ENCODE results near the gene NHSL1.

NHSL1 gene

GRCh38 chr6:138523347-138524210 is 24.3 kb upstream of the NHSL1 start:
- no peak for DNase-seq

DNA sequence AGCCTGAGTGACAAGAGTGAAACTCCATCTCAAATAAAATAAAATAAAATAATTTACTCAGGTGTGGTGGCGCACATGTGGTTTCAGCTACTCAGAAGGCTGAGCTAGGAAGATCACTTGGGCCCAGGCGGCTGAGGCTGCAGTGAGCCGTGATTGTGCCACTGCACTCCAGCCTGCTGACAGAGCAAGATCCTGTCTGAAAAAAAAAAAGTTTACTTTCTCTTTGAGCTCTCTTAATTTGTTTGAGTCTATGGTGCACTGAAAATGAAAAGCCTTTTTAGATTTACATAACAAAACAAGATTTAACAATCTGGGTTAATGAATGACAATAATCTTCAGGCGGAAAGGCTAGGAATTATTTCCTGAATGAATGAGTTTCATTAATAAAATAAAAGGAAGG is 23.3 kb upstream of the NHSL1 start:
- DNase-seq = no peak

DNA sequence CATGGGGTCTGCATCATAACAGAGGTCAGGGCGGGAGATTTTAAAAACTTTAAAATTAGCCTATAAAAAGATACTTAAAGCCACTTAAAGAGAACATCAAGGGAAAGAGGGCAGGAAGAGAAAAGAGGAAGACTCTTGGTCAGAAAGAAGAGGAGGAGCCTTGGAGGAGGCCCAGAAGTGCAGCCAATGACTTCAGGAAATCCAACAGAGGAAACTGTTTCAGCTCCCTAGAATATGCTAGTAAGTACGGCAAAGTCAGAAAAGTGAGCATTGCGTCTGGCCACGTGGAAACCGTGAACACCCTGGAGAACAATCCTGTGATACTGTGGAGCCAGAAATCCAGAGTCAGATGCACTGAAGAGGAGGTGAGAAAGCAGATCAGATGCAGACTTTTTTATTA is 22.5 kb upstream of the NHSL1 start:
- DNase-seq = no peak

DNA sequence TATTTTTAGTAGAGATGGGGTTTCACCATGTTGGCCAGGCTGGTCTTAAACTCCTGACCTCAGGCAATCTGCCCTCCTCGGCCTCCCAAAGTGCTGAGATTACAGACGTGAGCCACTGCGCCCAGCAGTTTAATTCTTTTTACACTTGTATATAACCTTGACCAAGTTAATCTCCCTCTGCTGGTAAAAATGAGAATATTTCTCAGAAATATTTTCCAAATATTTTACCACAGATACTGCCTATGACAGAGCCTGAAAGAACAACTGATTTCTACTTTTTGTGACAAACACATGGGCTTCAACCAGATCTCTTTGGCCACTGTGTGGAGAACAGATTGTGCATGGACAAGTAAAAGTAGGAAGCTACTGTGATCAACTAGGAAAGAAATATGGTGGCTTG is 21.2 kb upstream of the NHSL1 start:
- DNase-seq = peak in 1 of 5 donors; percentile 9

DNA sequence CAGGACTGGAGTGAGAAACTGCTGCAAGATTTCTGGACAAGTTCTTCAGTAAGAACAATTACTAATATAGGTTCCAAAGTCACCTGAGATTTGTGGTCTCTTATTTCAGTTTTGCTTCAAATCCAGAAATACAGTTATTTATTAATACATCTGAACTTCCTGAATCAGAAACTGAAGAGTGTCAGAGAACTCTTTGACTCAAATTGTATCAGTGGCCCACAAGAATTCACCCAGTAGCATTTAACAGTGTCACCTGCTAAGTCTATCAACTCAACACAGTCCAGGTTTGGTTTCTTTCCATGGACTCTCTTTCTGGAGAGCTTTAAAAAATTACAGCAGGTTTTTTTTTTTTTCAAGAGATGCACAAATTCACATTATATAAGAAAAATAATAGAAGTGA is 18.8 kb upstream of the NHSL1 start:
- DNase-seq = no peak

- DNase-seq = peak; percentile 13 to 64 (median 37)
These were observed 18.3 kb upstream of the NHSL1 start for GRCh38 chr6:138517635-138518034.

GRCh38 chr6:138515657-138516248 is 16.5 kb upstream of the NHSL1 start:
- DNase-seq = no peak

DNA sequence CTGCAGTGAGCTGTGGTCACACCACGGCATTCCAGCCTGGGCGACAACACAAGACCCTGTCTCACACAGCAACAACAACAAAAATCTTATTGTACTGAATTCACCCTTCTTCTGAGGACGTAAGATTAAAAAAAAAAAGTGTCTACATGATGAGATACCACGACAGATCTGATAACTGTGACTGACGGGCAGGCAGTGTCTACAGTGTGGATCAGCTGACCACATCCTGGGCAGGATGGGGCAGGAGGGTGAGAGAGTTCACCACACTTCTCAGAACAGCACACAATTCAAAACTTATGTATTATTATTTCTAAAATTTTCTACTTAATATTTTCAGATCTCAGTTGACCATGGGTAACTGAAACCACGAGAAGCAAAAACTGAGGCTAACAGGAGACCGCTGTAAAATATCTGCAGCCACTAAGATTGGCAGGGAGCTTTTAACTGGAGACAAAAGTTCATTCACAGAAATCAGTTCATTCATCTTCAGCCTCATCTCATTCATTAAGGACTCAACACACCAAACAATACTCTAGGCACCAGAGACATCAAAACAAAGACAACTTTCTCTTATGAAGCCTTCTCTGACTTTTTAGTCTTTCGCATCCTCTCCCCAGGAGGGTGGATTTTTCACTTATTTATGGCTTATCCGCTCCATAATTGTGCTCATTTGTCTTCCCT is 15.7 kb upstream of the NHSL1 start:
- peak in 2 of 5 donors; percentile 3 to 59 for DNase-seq

DNA sequence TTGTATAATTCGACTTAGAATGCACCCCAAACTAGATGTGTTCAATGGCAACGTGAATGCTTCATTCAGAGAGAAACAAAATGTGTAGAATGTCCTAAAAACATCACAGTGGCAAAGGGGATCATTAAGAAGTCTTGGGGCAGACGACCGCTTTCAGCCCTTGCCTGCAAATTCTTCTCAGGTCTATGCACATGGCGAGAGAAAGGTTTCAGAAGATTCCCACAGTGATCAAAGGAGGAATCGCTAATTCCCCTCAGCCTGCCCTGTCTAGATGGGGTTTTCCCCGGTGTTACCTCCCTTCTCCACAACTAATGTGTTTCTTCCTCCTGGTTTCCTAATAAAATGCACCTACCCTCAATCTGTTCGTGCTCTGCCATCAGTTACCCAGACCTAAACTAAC is 13.3 kb upstream of the NHSL1 start:
- DNase-seq = no peak

DNA sequence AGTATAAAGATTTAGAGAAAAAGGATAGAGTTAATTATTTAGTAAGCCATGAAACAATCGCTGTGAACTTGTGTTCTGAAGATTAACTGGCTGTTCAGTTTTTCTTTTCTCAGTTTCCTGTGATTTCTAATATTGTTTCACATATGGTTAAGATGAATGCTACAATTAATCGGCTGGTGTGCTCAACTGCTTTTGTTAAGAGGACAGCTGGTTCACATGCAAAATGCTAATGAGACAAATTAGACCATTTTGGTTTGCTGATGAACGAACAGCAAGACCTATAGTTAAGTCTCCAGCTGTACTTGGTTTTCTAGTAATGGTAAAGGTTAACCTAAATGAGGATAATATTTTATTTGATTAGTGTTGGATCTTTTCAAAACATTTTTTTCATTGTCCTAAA is 10.8 kb upstream of the NHSL1 start:
- DNase-seq = no peak

GRCh38 chr6:138509371-138509770 is 10.1 kb upstream of the NHSL1 start:
- DNase-seq = peak in 4 of 5 donors; percentile 15 to 53 (median 26)

DNA sequence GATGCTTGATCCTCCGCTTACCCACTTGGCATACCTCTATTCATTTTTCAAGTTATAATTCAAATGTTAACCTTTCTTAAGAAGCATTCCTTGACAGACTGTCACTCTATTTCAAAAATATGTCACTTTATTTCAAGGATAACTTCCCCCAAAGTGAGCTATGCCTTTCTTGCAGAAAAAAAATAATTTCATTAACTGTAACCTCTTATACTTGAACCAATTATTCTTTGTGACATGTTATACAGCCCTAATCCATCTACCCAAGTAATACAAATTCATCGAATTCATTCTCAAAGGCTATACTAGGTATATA is 9.3 kb upstream of the NHSL1 start:
- no peak for DNase-seq

DNA sequence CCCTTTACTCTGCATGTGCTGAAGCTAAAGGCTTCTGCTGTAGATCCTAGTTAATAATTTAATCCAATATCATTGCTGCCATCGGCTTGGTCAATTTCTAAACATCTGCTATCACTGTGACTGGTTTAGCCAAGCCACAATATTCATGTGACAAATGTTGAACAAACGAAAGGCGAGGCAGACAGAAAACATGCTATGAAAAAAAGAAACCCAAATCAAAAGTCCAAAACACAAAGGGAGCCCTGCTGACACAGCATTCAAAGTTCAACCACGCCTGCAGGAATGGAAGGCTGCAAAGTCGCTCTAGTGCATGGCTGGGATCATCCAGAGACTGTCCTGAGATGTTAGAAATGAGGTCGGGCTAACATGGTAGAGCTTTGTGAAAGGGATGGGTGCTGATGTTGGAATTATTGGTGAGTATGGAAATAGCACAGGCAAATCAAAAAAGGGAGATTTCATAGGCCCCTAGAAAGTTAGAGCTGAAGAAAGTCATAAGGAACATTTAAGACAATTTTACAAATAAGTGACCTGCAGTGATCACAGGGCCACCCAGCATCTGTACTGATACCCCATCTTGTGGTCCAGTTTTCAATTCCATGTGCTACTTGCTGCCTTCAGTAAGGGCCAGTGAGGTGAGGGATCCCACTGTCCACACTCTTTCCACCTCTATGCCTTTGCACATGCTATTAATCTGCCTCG is 8.8 kb upstream of the NHSL1 start:
- DNase-seq = no peak

DNA sequence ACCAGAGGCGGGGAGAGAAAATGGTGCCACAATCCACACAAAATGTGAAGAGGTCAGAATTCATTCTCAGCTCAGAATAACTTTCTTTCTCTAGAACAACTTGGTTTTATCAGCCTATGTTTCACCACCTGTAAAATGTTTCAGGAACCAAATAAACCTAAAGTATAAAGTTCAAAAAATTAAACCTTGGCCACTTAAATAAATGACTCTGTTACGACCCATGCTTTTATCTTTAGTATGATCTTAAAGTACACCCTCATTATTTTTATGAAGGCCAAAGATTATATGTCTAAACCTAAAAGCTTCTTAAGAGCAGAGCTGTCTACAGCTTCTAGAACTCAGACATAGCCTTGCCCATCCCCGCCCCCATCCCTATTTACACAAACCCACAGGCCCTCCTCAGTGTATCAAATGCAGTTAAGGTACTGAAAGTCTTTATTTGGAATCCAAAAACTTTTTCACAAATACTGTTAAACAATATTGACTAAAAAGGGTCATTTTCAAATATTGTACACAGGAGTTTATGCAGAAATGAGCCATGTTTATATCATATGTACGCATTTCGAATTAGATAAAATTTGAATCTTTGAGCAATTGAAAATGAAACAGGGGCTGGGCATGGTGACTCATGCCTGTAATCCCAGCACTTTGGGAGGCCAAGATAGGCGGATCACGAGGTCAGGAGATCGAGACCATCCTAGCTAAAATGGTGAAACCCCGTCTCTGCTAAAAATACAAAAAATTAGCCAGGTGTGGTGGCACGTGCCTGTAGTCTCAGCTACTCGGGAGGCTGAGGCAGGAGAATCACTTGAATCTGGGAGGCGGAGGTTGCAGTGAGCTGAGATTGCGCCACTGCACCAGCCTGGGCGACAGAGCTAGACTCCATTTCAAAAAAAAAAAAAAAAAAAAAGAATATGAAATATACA is 5.7 kb upstream of the NHSL1 start:
- no peak for DNase-seq

GRCh38 chr6:138503881-138504680 is 4.8 kb upstream of the NHSL1 start:
- no peak for DNase-seq

- DNase-seq = no peak
These were observed 3.3 kb upstream of the NHSL1 start for GRCh38 chr6:138502546-138502945.

- no peak for DNase-seq
These were observed 1.7 kb upstream of the NHSL1 start for GRCh38 chr6:138500867-138501446.

DNA sequence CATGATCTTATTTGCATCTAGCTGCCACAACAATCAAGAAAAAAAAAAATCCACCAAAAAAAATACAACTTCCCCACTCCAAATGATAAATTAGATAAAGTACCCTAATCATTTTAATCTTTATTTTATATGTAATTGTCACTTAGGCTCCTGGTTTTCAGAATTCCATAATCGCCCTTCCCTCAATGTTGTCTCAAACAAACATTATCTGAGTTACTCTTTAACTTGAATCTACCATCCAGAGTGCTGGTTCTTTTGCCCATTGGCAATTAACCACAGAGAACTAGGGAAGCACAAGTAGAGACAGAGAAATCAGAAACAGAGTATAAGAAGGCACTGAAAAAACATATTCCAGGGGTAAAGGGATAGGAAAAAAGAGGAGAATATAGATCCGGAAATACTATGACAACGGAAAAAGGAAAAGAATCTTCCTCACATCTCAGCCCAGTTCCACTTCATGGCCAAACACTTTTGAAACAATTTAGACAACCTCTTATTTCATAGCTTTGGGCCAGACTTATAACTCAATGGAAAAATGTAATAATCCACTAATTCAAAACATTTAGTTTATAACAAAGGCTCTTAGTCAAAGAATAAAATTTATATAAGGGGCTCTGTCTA is 861 bp upstream of the NHSL1 start:
- DNase-seq = no peak

GRCh38 chr6:138498629-138499302 is 528 bp downstream of the NHSL1 start:
- no peak for DNase-seq

DNA sequence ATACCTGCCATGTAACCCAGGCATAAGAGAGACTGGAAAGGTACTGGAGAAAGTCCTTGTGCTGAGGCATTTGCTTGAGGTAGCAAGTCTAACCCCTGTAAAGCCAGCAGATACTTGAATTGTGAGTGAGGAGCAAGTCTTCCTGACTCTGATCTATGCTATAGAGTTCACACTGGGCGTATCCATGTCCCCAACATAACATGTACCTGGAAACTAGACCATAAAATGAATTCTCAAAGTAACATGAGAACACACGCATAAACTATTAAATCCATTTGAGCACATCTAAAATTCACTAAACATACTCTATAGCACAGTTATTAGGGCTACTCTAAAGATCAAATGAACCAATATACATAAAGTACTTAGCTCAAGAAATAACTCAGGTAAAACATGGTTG is 2.0 kb downstream of the NHSL1 start:
- DNase-seq = no peak

Measured in T-helper 1 cell (primary cell).